ENCODE measurements around the gene NAPSA. TPM values are rescaled to one million over a fixed set of nuclear protein-coding genes. Genes with fewer than 3 reads are reported as not detected.
"Not testable (repeated sequence)": the region's sequence is repeated elsewhere in the genome, so short reads cannot be mapped to it uniquely, and the experiment has no call there.

The NAPSA gene
- total RNA-seq (2014; rRNA removed; shearing (Covaris generic); ENCODE audit: low replicate concordance) = 0.61 TPM in 1 of 2 replicates, not detected in the other

GRCh38 chr19:50365434-50366306 lies at the start of gene NAPSA:
TSS of gene NAPSA (minus strand) at chr19:50365639. CDS start at chr19:50365621, 18 bp downstream.
- no peak for DNase-seq (ENCODE audit: low read depth)
- in situ Hi-C loops (cut with HindIII; ENCODE audit: low pct_unique_long_range_greater_than_20kb, low sequenced_read_pairs) = no loop called here

- in situ Hi-C loops (cut with HindIII; ENCODE audit: low pct_unique_long_range_greater_than_20kb, low sequenced_read_pairs) = no loop called here
- no peak for DNase-seq (ENCODE audit: low read depth)
Measured at GRCh38 chr19:50413531-50413930, 48.1 kb upstream of the NAPSA start.

GRCh38 chr19:50413096-50413495 lies 47.7 kb upstream of the NAPSA start:
- no peak for DNase-seq (ENCODE audit: low read depth)
- in situ Hi-C loops (cut with HindIII; ENCODE audit: low pct_unique_long_range_greater_than_20kb, low sequenced_read_pairs) = no loop called here

GRCh38 chr19:50412419-50412818 lies 47.0 kb upstream of the NAPSA start:
- in situ Hi-C loops (cut with HindIII; ENCODE audit: low pct_unique_long_range_greater_than_20kb, low sequenced_read_pairs) = no loop called here
- no peak for DNase-seq (ENCODE audit: low read depth)

- in situ Hi-C loops (cut with HindIII; ENCODE audit: low pct_unique_long_range_greater_than_20kb, low sequenced_read_pairs) = no loop called here
- no peak for DNase-seq (ENCODE audit: low read depth)
Measured at GRCh38 chr19:50410109-50410508, 44.7 kb upstream of the NAPSA start.

- in situ Hi-C loops (cut with HindIII; ENCODE audit: low pct_unique_long_range_greater_than_20kb, low sequenced_read_pairs) = no loop called here
- no peak for DNase-seq (ENCODE audit: low read depth)
Measured at GRCh38 chr19:50409347-50409746, 43.9 kb upstream of the NAPSA start.

- in situ Hi-C loops (cut with HindIII; ENCODE audit: low pct_unique_long_range_greater_than_20kb, low sequenced_read_pairs) = no loop called here
- DNase-seq (ENCODE audit: low read depth) = no peak
Measured at GRCh38 chr19:50406829-50407228, 41.4 kb upstream of the NAPSA start.

GRCh38 chr19:50406156-50406820 lies 40.8 kb upstream of the NAPSA start:
- DNase-seq (ENCODE audit: low read depth) = no peak
- in situ Hi-C loops (cut with HindIII; ENCODE audit: low pct_unique_long_range_greater_than_20kb, low sequenced_read_pairs) = no loop called here

GRCh38 chr19:50402544-50403301 lies 37.3 kb upstream of the NAPSA start:
- DNase-seq (ENCODE audit: low read depth) = no peak
- in situ Hi-C loops (cut with HindIII; ENCODE audit: low pct_unique_long_range_greater_than_20kb, low sequenced_read_pairs) = no loop called here

- in situ Hi-C loops (cut with HindIII; ENCODE audit: low pct_unique_long_range_greater_than_20kb, low sequenced_read_pairs) = no loop called here
- no peak for DNase-seq (ENCODE audit: low read depth)
Measured at GRCh38 chr19:50401605-50402450, 36.4 kb upstream of the NAPSA start.

GRCh38 chr19:50399368-50399745 lies 33.9 kb upstream of the NAPSA start:
- in situ Hi-C loops (cut with HindIII; ENCODE audit: low pct_unique_long_range_greater_than_20kb, low sequenced_read_pairs) = no loop called here
- DNase-seq (ENCODE audit: low read depth) = no peak

- in situ Hi-C loops (cut with HindIII; ENCODE audit: low pct_unique_long_range_greater_than_20kb, low sequenced_read_pairs) = no loop called here
- no peak for DNase-seq (ENCODE audit: low read depth)
Measured at GRCh38 chr19:50398675-50399367, 33.4 kb upstream of the NAPSA start.

GRCh38 chr19:50394017-50394416 lies 28.6 kb upstream of the NAPSA start:
- DNase-seq (ENCODE audit: low read depth) = no peak
- in situ Hi-C loops (cut with HindIII; ENCODE audit: low pct_unique_long_range_greater_than_20kb, low sequenced_read_pairs) = no loop called here

- in situ Hi-C loops (cut with HindIII; ENCODE audit: low pct_unique_long_range_greater_than_20kb, low sequenced_read_pairs) = no loop called here
- no peak for DNase-seq (ENCODE audit: low read depth)
Measured at GRCh38 chr19:50393589-50393988, 28.1 kb upstream of the NAPSA start.

- in situ Hi-C loops (cut with HindIII; ENCODE audit: low pct_unique_long_range_greater_than_20kb, low sequenced_read_pairs) = no loop called here
- no peak for DNase-seq (ENCODE audit: low read depth)
Measured at GRCh38 chr19:50392759-50393158, 27.3 kb upstream of the NAPSA start.

GRCh38 chr19:50390952-50391351 lies 25.5 kb upstream of the NAPSA start:
- in situ Hi-C loops (cut with HindIII; ENCODE audit: low pct_unique_long_range_greater_than_20kb, low sequenced_read_pairs); DNase-seq (ENCODE audit: low read depth): not testable (repeated sequence)

GRCh38 chr19:50390295-50390694 lies 24.9 kb upstream of the NAPSA start:
- in situ Hi-C loops (cut with HindIII; ENCODE audit: low pct_unique_long_range_greater_than_20kb, low sequenced_read_pairs); DNase-seq (ENCODE audit: low read depth): not testable (repeated sequence)

All from Caki2 (cell line).